Fibroblast of lung (primary cell): ENCODE data around the gene PIN1. TPM values are rescaled to one million over a fixed set of nuclear protein-coding genes. Genes with fewer than 3 reads are reported as not detected.

Source experiments
- DNase-seq, 2 donors: peaks; one replicate each; pipeline versions ENCODE4 v3.0.0 to v3.0.0-alpha.2; 2010; ENCODE audit warnings: low read depth in 2 of 2
- H2AFZ ChIP-seq: 2 replicates; pipeline ENCODE4 v1.5.1; 2012; ENCODE audit warnings: low read length, control low read depth, inconsistent platforms
- H3K27ac ChIP-seq: 2 replicates; pipeline ENCODE4 v1.5.1; 2011; ENCODE audit warnings: low read length, control low read depth; ENCODE audit not compliant: insufficient read depth
- H3K27me3 ChIP-seq: 2 replicates; pipeline ENCODE4 v1.5.1; 2011; ENCODE audit warnings: mild to moderate bottlenecking, low read length; ENCODE audit not compliant: control insufficient read depth, insufficient read depth
- H3K36me3 ChIP-seq: 2 replicates; pipeline ENCODE4 v1.5.1; 2011; ENCODE audit warnings: low read length; ENCODE audit not compliant: control insufficient read depth, insufficient read depth
- H3K4me1 ChIP-seq: 2 replicates; pipeline ENCODE4 v1.5.1; 2011; ENCODE audit warnings: low read length; ENCODE audit not compliant: control insufficient read depth, insufficient read depth; ENCODE audit errors: extremely low read depth
- H3K4me2 ChIP-seq: 2 replicates; pipeline ENCODE4 v1.5.1; 2011; ENCODE audit warnings: low read length, control low read depth; ENCODE audit not compliant: insufficient read depth; ENCODE audit errors: extremely low read depth
- H3K4me3 ChIP-seq, 4 experiments: fragments of 200-600 bp in 1 of 4; sonication (generic) in 1 of 4; replicated peaks in 1 of 4; 2 replicates each; pipeline ENCODE4 v1.5.1; 2011 to 2016; ENCODE audit warnings: low read length in 4 of 4, low read depth in 3 of 4, mild to moderate bottlenecking in 3 of 4, control low read depth in 2 of 4, inconsistent platforms in 1 of 4, mixed read lengths in 1 of 4; ENCODE audit not compliant: insufficient read depth in 1 of 4; ENCODE audit errors: control extremely low read depth in 1 of 4
- H3K79me2 ChIP-seq: 2 replicates; pipeline ENCODE4 v1.5.1; 2012; ENCODE audit warnings: mild to moderate bottlenecking, low read length, inconsistent platforms; ENCODE audit not compliant: control insufficient read depth, insufficient read depth
- H3K9ac ChIP-seq: 2 replicates; pipeline ENCODE4 v1.5.1; 2011; ENCODE audit warnings: mild to moderate bottlenecking, low read length, control low read depth; ENCODE audit not compliant: insufficient read depth
- H3K9me3 ChIP-seq: 2 replicates; pipeline ENCODE4 v1.5.1; 2012; ENCODE audit warnings: low read depth, low read length; ENCODE audit not compliant: control insufficient read depth, insufficient read depth
- H4K20me1 ChIP-seq: 2 replicates; pipeline ENCODE4 v1.5.1; 2011; ENCODE audit warnings: low read length; ENCODE audit not compliant: control insufficient read depth, insufficient read depth; ENCODE audit errors: extremely low read depth
- CTCF ChIP-seq, 2 donors: IDR thresholded peaks in 1 of 2; conservative IDR thresholded peaks in 1 of 2; 1 replicate in 1 of 2; 2 replicates in 1 of 2; pipeline ENCODE4 v1.5.1; 2011 to 2012; ENCODE audit warnings: low read length in 2 of 2, control low read depth in 1 of 2, inconsistent platforms in 1 of 2, low read depth in 1 of 2, mild to moderate bottlenecking in 1 of 2
- EZH2 ChIP-seq: IDR thresholded peaks from 2 replicates; pipeline ENCODE4 v1.5.1; 2012; ENCODE audit warnings: low read length, control low read depth, mild to moderate bottlenecking; ENCODE audit errors: missing control alignments
- polyA plus RNA-seq, 2 donors: library from polyadenylated mRNA; depleted of rRNA in 1 of 2; stranded (reverse) in 1 of 2; unstranded in 1 of 2; fragments of >200 nt; gene quantifications; 2 replicates each; pipeline ENCODE4 v1.2.1, GENCODE V29; 2011 to 2012; ENCODE audit warnings: missing spikeins in 1 of 2
- total RNA-seq: library from RNA; depleted of rRNA; stranded (reverse); fragments of >200 nt; gene quantifications from 2 replicates; pipeline ENCODE4 v1.2.1, GENCODE V29; 2014

PIN1 gene
- total and polyA plus RNA-seq, 2 donors (not counting 1 experiment from before 2014, with no cell fraction given) = 33.4 to 98.8 TPM

GRCh38 chr19:9858766-9859165 lies 23.6 kb downstream of the PIN1 start:
- Histone ChIP-seq H3K9ac (no peak overlapping the region), H3K27ac (no peak overlapping the region), H3K27me3 (no peaks in the 10 kb centered on the region), H3K4me1 (no peaks in the 10 kb centered on the region), H2AFZ (no peak overlapping the region), H3K4me2 (no peak overlapping the region), H3K36me3 (peaks cover 1% of the 10 kb centered on the region), H3K4me3 (no peak overlapping the region), H3K9me3 (no peaks in the 10 kb centered on the region), H3K79me2 (no peaks in the 10 kb centered on the region), H4K20me1 (no peaks in the 10 kb centered on the region)
- TF ChIP-seq EZH2 (no peak), CTCF (conservative IDR thresholded peaks at IDR 0.05 in 1 of 2, IDR thresholded peaks at IDR 0.05 in 1 of 2; ENCODE audit: low read depth in 1 of 2, low read length in 2 of 2) (no peak)
- DNase-seq = no peak

GRCh38 chr19:9860407-9860806 lies 25.3 kb downstream of the PIN1 start:
- no peaks in the 10 kb centered on the region for H4K20me1 ChIP-seq
- H3K4me2 ChIP-seq = no peak overlapping the region
- H3K79me2 ChIP-seq = no peaks in the 10 kb centered on the region
- H3K36me3 ChIP-seq = no peaks in the 10 kb centered on the region
- TF ChIP-seq CTCF (conservative IDR thresholded peaks at IDR 0.05 in 1 of 2, IDR thresholded peaks at IDR 0.05 in 1 of 2; ENCODE audit: low read depth in 1 of 2, low read length in 2 of 2) = no peak
- no peak for TF ChIP-seq EZH2
- DNase-seq = no peak
- H3K9me3 ChIP-seq = no peaks in the 10 kb centered on the region
- no peak overlapping the region for H3K27ac ChIP-seq
- H3K4me3 ChIP-seq = no peak overlapping the region
- no peaks in the 10 kb centered on the region for H3K27me3 ChIP-seq
- H3K9ac ChIP-seq = no peak overlapping the region
- no peak overlapping the region for H2AFZ ChIP-seq
- H3K4me1 ChIP-seq = no peaks in the 10 kb centered on the region

- DNase-seq = no peak
- Histone ChIP-seq H3K36me3 (no peaks in the 10 kb centered on the region), H3K4me2 (no peak overlapping the region), H3K79me2 (no peaks in the 10 kb centered on the region), H3K4me3 (no peak overlapping the region), H4K20me1 (no peaks in the 10 kb centered on the region), H3K9ac (no peak overlapping the region), H3K9me3 (no peaks in the 10 kb centered on the region), H2AFZ (no peak overlapping the region), H3K27me3 (no peaks in the 10 kb centered on the region), H3K27ac (no peak overlapping the region), H3K4me1 (no peaks in the 10 kb centered on the region)
- TF ChIP-seq CTCF (conservative IDR thresholded peaks at IDR 0.05 in 1 of 2, IDR thresholded peaks at IDR 0.05 in 1 of 2; ENCODE audit: low read depth in 1 of 2, low read length in 2 of 2) = no peak
- no peak for TF ChIP-seq EZH2
Observed at GRCh38 chr19:9861503-9861902, 26.4 kb downstream of the PIN1 start.
